ENCODE data around the gene FBXL19. TPM values are rescaled to one million over a fixed set of nuclear protein-coding genes. Genes with fewer than 3 reads are reported as not detected.
A peak's percentile ranks its signal among the peaks of the same experiment; 100 is the strongest.

FBXL19 gene
- total and polyA plus RNA-seq, 2 of the 13 experiments (the other 11 are each of a cell fraction or from before 2014, with no cell fraction given): 6.0 to 13.7 TPM

- TF ChIP-seq ZBTB7B (CRISPR knock-in tag; IDR thresholded peaks at IDR 0.05) (no peak), ZNF670 (CRISPR knock-in tag; IDR thresholded peaks at IDR 0.05; ENCODE audit: borderline replicate concordance) (0 out of 2 replicates have a peak, but pooled peaks have one; percentile 27), RBFOX2 (IDR thresholded peaks at IDR 0.05; ENCODE audit: low read depth, low read length) (peak; percentile 90), ZNF660 (CRISPR knock-in tag; IDR thresholded peaks at IDR 0.05; ENCODE audit: borderline replicate concordance, low read depth) (no peak), GLMP (CRISPR knock-in tag; IDR thresholded peaks at IDR 0.05; ENCODE audit: borderline replicate concordance) (no peak), ZNF776 (CRISPR knock-in tag; IDR thresholded peaks at IDR 0.05) (peak; percentile 73), GFI1 (CRISPR knock-in tag; IDR thresholded peaks at IDR 0.05; ENCODE audit: borderline replicate concordance) (no peak), NFE2 (CRISPR knock-in tag; IDR thresholded peaks at IDR 0.05) (no peak), ZSCAN12 (CRISPR knock-in tag; IDR thresholded peaks at IDR 0.05) (no peak), ZNF724P (CRISPR knock-in tag; IDR thresholded peaks at IDR 0.05; ENCODE audit: borderline replicate concordance) (no peak), PCBP1 (IDR thresholded peaks at IDR 0.05; ENCODE audit: borderline replicate concordance, low read depth, low read length) (no peak), ZBTB4 (CRISPR knock-in tag; IDR thresholded peaks at IDR 0.05; ENCODE audit: borderline replicate concordance) (peak; percentile 24; the same call in 1 of the 2 replicates), KLF12 (CRISPR knock-in tag; IDR thresholded peaks at IDR 0.05; ENCODE audit: borderline replicate concordance) (0 out of 2 replicates have a peak, but pooled peaks have one; percentile 55), TFDP2 (CRISPR knock-in tag; IDR thresholded peaks at IDR 0.05) (no peak; the same call in none of the 2 replicates), STAT6 (CRISPR knock-in tag; IDR thresholded peaks at IDR 0.05; ENCODE audit: borderline replicate concordance) (no peak), WIZ (CRISPR knock-in tag; IDR thresholded peaks at IDR 0.05) (no peak), SRSF9 (IDR thresholded peaks at IDR 0.05; ENCODE audit: borderline replicate concordance, insufficient read depth, low read depth, low read length, poor library complexity, severe bottlenecking) (no peak), ZFP36L2 (CRISPR knock-in tag; IDR thresholded peaks at IDR 0.05) (no peak), ZNF563 (CRISPR knock-in tag; IDR thresholded peaks at IDR 0.05) (no peak), ZFX (CRISPR knock-in tag; IDR thresholded peaks at IDR 0.05; ENCODE audit: low read depth) (peak; percentile 80)
These were observed 21.1 kb upstream of the FBXL19 start (continued) for GRCh38 chr16:30902029-30902972.

Data from HepG2 (cell line).